Neutrophil (primary cell): ENCODE measurements around the gene PLXNA4.

Source experiments
- H3K27ac ChIP-seq: fragments of 200-600 bp; sonication (generic); 2 replicates; pipeline ENCODE4 v1.5.1; 2016; ENCODE audit warnings: mild to moderate bottlenecking, moderate library complexity
- H3K27me3 ChIP-seq: fragments of 200-600 bp; sonication (generic); 2 replicates; pipeline ENCODE4 v1.6.0; 2016; ENCODE audit warnings: mild to moderate bottlenecking
- H3K36me3 ChIP-seq: fragments of 200-600 bp; sonication (generic); 2 replicates; pipeline ENCODE4 v1.5.1; 2017
- H3K4me1 ChIP-seq, 2 experiments: fragments of 200-600 bp in 1 of 2; sonication (generic) in 1 of 2; 1 replicate in 1 of 2; 2 replicates in 1 of 2; pipeline versions ENCODE4 v1.5.1 to v1.6.1; 2013 to 2016; ENCODE audit warnings: low read depth in 1 of 2, low read length in 1 of 2, mild to moderate bottlenecking in 1 of 2, moderate library complexity in 1 of 2; ENCODE audit not compliant: control insufficient read depth in 1 of 2, insufficient read depth in 1 of 2
- H3K4me3 ChIP-seq, 2 experiments: fragments of 200-600 bp in 1 of 2; sonication (generic) in 1 of 2; 1 replicate in 1 of 2; 2 replicates in 1 of 2; pipeline ENCODE4 v1.5.1; 2013 to 2016; ENCODE audit warnings: low read depth in 1 of 2, low read length in 1 of 2, mild to moderate bottlenecking in 1 of 2, moderate library complexity in 1 of 2
- H3K9me3 ChIP-seq: fragments of 200-600 bp; sonication (generic); 2 replicates; pipeline ENCODE4 v1.5.1; 2016
- TF ChIP-seq, protein P1 (sequence below): fragments of 200-600 bp; sonication (generic); IDR thresholded peaks from 2 replicates; pipeline ENCODE4 v1.5.1; 2016; ENCODE audit warnings: antibody characterized with exemption

Gene PLXNA4

DNA sequence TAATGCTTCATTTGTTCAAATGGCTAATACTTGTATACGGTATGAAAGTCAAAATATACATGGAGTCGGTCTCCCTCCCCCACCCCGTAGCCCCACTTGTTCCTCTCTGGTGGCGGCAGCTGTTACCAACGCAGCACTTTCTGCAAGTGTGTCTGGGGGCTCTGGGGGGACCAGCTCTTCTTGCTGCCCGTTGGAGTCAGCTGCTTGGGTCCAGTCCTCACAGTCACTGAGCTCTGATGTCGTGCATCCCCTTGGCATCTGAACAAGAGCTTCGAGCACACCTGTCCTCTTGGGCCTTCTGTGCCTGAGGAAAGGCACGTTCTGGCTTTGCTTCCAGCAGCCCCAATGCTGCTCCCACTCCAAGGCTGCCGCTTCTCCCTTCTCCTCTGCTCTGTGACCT lies 493.1 kb downstream of the PLXNA4 start:
- TF ChIP-seq, protein P1, sequence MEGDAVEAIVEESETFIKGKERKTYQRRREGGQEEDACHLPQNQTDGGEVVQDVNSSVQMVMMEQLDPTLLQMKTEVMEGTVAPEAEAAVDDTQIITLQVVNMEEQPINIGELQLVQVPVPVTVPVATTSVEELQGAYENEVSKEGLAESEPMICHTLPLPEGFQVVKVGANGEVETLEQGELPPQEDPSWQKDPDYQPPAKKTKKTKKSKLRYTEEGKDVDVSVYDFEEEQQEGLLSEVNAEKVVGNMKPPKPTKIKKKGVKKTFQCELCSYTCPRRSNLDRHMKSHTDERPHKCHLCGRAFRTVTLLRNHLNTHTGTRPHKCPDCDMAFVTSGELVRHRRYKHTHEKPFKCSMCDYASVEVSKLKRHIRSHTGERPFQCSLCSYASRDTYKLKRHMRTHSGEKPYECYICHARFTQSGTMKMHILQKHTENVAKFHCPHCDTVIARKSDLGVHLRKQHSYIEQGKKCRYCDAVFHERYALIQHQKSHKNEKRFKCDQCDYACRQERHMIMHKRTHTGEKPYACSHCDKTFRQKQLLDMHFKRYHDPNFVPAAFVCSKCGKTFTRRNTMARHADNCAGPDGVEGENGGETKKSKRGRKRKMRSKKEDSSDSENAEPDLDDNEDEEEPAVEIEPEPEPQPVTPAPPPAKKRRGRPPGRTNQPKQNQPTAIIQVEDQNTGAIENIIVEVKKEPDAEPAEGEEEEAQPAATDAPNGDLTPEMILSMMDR: no peak
- Histone ChIP-seq H3K9me3 (no peaks in the 10 kb centered on the region), H3K36me3 (no peaks in the 10 kb centered on the region), H3K27ac (no peak overlapping the region), H3K4me3 (no peak overlapping the region), H3K4me1 (no peaks in the 10 kb centered on the region), H3K27me3 (no peaks in the 10 kb centered on the region)

DNA sequence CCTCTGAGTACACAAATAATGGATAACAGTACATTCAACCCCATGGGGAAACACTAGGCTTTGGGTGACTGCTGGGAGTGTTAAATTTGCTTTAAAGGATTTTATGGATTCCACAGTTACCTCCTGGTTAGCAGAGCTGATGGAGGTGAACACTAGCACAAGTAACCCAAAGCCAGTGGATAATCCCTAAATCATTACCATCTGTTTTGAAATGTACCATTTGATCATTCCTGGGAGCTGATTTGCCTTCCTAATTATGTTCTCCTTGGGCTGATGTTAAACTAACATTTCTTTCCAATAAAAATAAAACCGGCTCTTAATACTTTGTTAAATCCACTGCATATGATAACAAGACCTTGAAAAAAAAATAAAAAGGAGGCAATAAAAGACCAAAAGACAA lies 493.9 kb downstream of the PLXNA4 start:
- H3K36me3 ChIP-seq: no peaks in the 10 kb centered on the region
- H3K4me3 ChIP-seq: no peak overlapping the region

GRCh38 chr7:132081686-132082085 lies 494.6 kb downstream of the PLXNA4 start:
- Histone ChIP-seq H3K27me3 (no peaks in the 10 kb centered on the region), H3K9me3 (no peaks in the 10 kb centered on the region), H3K4me1 (no peaks in the 10 kb centered on the region), H3K27ac (no peak overlapping the region), H3K36me3 (no peaks in the 10 kb centered on the region), H3K4me3 (no peak overlapping the region)
- TF ChIP-seq, protein P1: no peak

More for the DNA sequence above, 493.9 kb downstream of the PLXNA4 start:
- Histone ChIP-seq H3K27me3 (no peaks in the 10 kb centered on the region), H3K9me3 (no peaks in the 10 kb centered on the region), H3K4me1 (no peaks in the 10 kb centered on the region), H3K27ac (no peak overlapping the region)
- TF ChIP-seq, protein P1: no peak

DNA sequence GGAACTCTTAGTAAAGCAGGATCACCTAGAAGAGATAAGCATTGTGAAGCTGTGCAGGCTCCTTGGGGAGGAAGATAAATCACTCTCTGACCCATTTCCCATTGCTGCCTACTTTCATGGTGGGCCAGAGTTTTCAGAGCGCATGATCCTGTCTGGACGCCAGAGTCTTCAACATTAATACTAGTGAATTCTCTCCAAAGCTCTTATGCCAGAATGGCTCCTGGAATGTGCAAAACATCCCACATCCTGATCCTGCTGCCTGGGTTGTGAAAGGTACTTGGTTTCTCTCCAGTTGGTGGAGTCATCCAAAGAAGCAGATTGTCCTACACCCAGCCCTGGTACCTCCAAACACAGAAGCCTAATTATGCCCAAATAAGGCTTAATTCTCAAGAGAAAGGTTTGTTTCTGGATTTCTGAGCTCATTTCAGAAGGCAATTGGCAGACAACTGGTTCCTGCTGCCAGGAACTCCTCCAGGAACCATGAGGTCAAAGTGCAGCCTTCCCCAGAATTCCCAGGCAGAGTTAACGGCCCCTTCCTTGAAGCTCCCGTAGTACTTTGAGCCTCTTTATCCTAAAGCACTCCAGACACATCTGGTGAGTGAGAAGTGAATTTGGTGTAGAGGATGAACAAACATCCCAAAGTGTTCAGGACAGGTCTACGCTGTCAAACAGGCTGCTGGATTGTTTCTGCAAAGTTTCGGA lies 495.2 kb downstream of the PLXNA4 start:
- H3K27me3 ChIP-seq: no peaks in the 10 kb centered on the region
- no peak overlapping the region for H3K27ac ChIP-seq
- no peak overlapping the region for H3K4me3 ChIP-seq
- no peaks in the 10 kb centered on the region for H3K36me3 ChIP-seq
- no peaks in the 10 kb centered on the region for H3K9me3 ChIP-seq
- TF ChIP-seq, protein P1: no peak
- no peaks in the 10 kb centered on the region for H3K4me1 ChIP-seq

GRCh38 chr7:132080467-132080866 lies 495.8 kb downstream of the PLXNA4 start:
- Histone ChIP-seq H3K4me1 (no peaks in the 10 kb centered on the region), H3K36me3 (no peaks in the 10 kb centered on the region), H3K27me3 (no peaks in the 10 kb centered on the region), H3K27ac (no peak overlapping the region), H3K4me3 (no peak overlapping the region), H3K9me3 (no peaks in the 10 kb centered on the region)
- TF ChIP-seq, protein P1: no peak
